HCEC 1CT (cell line): ENCODE results near the gene PRSS12.
"Not testable (repeated sequence)": the region's sequence is repeated elsewhere in the genome, so short reads cannot be mapped to it uniquely, and the experiment has no call there.

ENCODE experiments used
- DNase-seq: peaks from one replicate; pipeline ENCODE4 v3.0.0-alpha.2; 2017

PRSS12 gene

GRCh38 chr4:118314221-118314620 lies 38.6 kb downstream of the PRSS12 start:
- no peak for DNase-seq

GRCh38 chr4:118313098-118313497 lies 39.7 kb downstream of the PRSS12 start:
- no peak for DNase-seq

GRCh38 chr4:118308306-118309030 lies 44.3 kb downstream of the PRSS12 start:
- no peak for DNase-seq

- DNase-seq = no peak
These were observed 45.2 kb downstream of the PRSS12 start for GRCh38 chr4:118307643-118308042.

GRCh38 chr4:118299619-118300018 lies 53.2 kb downstream of the PRSS12 start:
- DNase-seq = not testable (repeated sequence)

- no peak for DNase-seq
These were observed 56.1 kb downstream of the PRSS12 start for GRCh38 chr4:118296729-118297128.

GRCh38 chr4:118290951-118291350 lies 61.9 kb downstream of the PRSS12 start:
- DNase-seq = no peak

- DNase-seq = peak; percentile 80
These were observed 63.0 kb downstream of the PRSS12 start for GRCh38 chr4:118289794-118290193.

- DNase-seq = peak; percentile 82
These were observed 64.9 kb downstream of the PRSS12 start for GRCh38 chr4:118287711-118288451.

GRCh38 chr4:118286685-118287084 lies 66.1 kb downstream of the PRSS12 start:
- no peak for DNase-seq

- DNase-seq = no peak
These were observed 66.9 kb downstream of the PRSS12 start for GRCh38 chr4:118285931-118286330.

- no peak for DNase-seq
These were observed 68.6 kb downstream of the PRSS12 start for GRCh38 chr4:118284169-118284568.

GRCh38 chr4:118282692-118283091 lies 70.1 kb downstream of the PRSS12 start:
- peak; percentile 70 for DNase-seq

- peak; percentile 17 for DNase-seq
These were observed 71.0 kb downstream of the PRSS12 start for GRCh38 chr4:118281611-118282442.

GRCh38 chr4:118280501-118281218 lies 72.1 kb downstream of the PRSS12 start:
- DNase-seq = peak; percentile 60

- no peak for DNase-seq
These were observed 72.8 kb downstream of the PRSS12 start for GRCh38 chr4:118279920-118280432.

- DNase-seq = no peak
These were observed 73.5 kb downstream of the PRSS12 start for GRCh38 chr4:118279328-118279727.

GRCh38 chr4:118278473-118279274 lies 74.1 kb downstream of the PRSS12 start:
- peak; percentile 81 for DNase-seq

- DNase-seq = no peak
These were observed 75.6 kb downstream of the PRSS12 start for GRCh38 chr4:118277243-118277642.

- no peak for DNase-seq
These were observed 76.2 kb downstream of the PRSS12 start for GRCh38 chr4:118276580-118276979.

- no peak for DNase-seq
These were observed 79.2 kb downstream of the PRSS12 start for GRCh38 chr4:118273642-118274041.

GRCh38 chr4:118271788-118272187 lies 81.0 kb downstream of the PRSS12 start:
- DNase-seq = no peak
